Coronary artery (tissue), 2 donors: ENCODE results near the gene MANBA.

ENCODE experiments used
- DNase-seq: peaks from one replicate; pipeline ENCODE4 v3.0.0-alpha.2; 2017; ENCODE audit warnings: low spot score
- H3K27ac ChIP-seq, 2 donors: fragments of 200-600 bp; sonication (generic); one replicate each; pipeline ENCODE4 v1.5.1; 2016 to 2019
- H3K4me3 ChIP-seq: fragments of 200-600 bp; sonication (generic); 2 replicates; pipeline ENCODE4 v1.5.1; 2016; ENCODE audit warnings: mild to moderate bottlenecking, moderate library complexity
- TF ChIP-seq, protein P1 (sequence below): fragments of 200-600 bp; sonication (generic); IDR thresholded peaks from one replicate; pipeline ENCODE4 v1.5.1; 2019; ENCODE audit warnings: antibody characterized with exemption

The MANBA gene

DNA sequence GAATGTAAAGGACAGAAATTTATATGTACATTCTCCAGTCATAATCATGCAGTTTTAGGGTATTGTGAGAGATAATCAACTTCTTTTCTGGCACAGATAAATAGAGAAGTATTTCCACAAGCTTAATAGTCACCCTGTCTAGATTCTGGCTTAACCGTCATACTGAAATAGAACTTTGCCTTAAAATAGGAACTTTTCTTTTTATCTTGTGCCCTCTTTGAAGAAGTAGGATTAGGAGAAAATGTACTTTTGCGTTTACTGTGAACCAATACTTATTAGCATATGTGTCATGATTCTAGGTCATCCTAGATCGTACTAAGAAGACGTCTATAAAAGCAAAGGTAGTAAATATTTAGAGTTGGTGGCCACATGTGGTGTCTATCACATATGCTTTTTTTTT lies 164.2 kb downstream of the MANBA start:
- H3K4me3 ChIP-seq = no peak overlapping the region
- no peak overlapping the region for H3K27ac ChIP-seq
- TF ChIP-seq, protein P1, sequence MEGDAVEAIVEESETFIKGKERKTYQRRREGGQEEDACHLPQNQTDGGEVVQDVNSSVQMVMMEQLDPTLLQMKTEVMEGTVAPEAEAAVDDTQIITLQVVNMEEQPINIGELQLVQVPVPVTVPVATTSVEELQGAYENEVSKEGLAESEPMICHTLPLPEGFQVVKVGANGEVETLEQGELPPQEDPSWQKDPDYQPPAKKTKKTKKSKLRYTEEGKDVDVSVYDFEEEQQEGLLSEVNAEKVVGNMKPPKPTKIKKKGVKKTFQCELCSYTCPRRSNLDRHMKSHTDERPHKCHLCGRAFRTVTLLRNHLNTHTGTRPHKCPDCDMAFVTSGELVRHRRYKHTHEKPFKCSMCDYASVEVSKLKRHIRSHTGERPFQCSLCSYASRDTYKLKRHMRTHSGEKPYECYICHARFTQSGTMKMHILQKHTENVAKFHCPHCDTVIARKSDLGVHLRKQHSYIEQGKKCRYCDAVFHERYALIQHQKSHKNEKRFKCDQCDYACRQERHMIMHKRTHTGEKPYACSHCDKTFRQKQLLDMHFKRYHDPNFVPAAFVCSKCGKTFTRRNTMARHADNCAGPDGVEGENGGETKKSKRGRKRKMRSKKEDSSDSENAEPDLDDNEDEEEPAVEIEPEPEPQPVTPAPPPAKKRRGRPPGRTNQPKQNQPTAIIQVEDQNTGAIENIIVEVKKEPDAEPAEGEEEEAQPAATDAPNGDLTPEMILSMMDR = no peak
- DNase-seq = no peak

DNA sequence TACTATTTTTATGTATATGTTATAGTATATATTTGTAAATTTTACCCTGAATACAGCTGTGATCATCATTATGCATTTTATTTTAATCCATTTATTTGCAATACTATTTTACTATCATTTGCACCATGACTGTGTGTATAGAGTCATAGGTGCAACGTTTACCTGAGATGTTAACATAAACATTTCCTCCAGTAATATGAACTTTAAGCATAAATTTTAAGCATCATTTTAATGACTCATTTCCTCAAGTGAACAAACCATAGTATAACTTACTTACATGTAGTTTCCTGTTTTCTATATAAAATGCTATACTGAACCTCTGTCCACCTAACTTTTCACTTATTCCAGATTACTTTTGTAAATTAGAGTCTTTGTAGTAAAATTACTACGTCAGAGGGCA lies 166.8 kb downstream of the MANBA start:
- DNase-seq = no peak
- Histone ChIP-seq H3K4me3 (no peak overlapping the region), H3K27ac (no peak overlapping the region)
- TF ChIP-seq, protein P1 = no peak

DNA sequence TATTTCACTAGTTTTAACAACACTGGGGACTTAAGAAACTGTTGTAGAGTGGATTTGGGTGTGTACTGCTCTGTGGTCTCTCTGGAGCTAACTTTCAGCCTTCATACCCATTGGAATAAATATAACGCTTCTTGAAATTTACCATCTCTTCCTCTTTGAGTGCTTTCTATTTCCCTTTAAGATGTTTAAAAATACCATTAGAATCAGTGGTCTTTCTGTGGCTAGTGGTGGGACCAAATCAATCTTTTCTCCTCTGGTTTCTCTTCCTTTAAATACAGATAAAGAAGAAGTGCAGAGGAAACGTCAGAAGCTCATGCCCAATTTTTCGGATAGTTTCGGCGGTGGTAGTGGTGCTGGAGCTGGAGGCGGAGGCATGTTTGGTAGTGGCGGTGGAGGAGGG lies 167.6 kb downstream of the MANBA start:
- no peak for DNase-seq
- H3K27ac ChIP-seq = no peak overlapping the region
- H3K4me3 ChIP-seq = no peak overlapping the region
- TF ChIP-seq, protein P1 = no peak

DNA sequence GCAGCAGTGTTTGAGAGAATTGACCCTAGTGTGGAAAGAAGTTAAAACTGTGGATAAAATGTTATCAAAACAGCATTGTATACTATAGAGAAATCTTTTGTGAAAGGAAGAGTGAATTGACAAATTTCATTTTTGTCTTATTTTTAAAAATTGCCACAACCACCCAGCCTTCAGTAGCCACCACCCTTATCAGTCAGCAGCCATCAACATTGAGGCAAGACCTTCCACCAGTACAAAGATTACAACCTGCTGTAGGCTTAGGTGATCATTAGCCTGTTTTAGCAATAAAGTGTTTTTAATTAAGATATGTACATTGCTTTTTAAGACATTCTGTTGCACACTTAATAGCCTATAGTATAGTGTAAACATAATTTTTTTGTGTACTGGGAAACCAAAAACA lies 168.5 kb downstream of the MANBA start:
- Histone ChIP-seq H3K27ac (no peak overlapping the region), H3K4me3 (no peak overlapping the region)
- no peak for DNase-seq
- TF ChIP-seq, protein P1 = no peak

DNA sequence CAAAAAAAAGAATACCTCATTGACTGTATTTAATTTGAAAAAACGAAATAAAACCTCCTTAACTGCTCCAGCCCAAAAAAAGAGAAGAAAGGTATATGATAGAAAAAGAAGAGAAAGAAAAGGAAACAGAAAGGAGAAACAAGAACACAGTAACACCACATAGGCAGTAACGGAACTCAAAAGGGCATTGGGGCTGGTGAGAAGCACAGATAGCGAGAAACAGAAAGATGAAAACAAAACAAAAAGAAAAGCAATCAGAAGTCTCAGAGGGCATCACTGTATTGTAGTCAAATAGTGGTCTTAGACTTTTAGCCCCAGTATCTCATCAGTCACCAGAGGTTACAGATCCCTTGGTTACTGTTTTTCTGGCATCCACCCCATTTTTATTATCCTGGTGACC lies 171.0 kb downstream of the MANBA start:
- TF ChIP-seq, protein P1 = no peak
- Histone ChIP-seq H3K27ac (no peak overlapping the region), H3K4me3 (no peak overlapping the region)
- DNase-seq = no peak

DNA sequence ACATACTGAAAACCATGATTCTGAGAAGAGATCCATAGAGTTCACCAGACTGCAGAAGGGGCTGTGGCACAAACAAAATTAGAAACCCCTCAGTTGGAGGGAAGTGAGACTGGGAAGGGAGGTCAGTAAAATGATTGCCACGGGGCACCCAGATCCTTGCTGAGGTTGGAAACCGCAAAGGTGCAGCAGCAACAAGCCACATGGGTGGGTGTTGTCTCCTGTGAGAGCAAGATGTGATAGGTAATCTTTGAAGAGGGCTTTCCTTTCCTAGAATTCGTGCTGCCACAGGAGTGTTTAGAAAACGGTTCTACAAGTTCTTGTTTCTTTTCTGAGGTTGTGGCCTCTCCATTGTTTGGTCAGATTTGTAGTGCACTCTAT lies 174.1 kb downstream of the MANBA start:
- Histone ChIP-seq H3K27ac (no peak overlapping the region), H3K4me3 (no peak overlapping the region)
- no peak for DNase-seq
- TF ChIP-seq, protein P1 = no peak

DNA sequence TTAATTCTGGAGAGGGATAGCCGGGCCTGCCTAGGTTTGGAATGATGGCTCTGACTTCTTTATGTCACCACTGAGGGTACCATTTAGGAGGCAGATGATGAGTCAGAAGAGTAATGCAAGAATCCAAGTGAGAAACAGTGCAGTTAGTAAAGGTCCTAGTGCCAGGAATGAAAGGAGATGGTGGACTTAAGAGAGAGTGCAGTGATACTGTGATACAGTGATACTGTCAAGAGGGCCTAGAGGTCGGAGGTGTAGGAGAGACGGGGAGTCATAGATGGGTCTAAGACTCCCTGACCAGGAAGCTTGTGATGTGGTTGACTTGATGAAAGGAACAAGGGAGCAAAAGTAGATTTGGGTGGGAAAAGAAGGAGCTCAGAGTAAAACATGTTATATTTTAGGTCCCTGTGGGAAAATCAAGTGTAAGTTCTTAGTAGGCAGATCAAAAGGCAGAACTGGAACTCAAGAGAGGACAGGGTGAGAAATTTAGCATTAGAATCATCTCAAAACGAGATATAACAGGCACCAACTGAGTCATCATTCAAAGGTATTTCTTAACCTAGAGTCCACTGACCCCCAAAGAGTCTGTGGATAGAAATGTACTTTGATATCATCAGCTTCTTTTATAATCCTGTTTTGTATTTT lies 174.6 kb downstream of the MANBA start:
- Histone ChIP-seq H3K4me3 (no peak overlapping the region), H3K27ac (no peak overlapping the region)
- TF ChIP-seq, protein P1 = no peak
- no peak for DNase-seq
